Testis (tissue), 2 donors: Measurements from ENCODE around the gene CELSR1.

ENCODE experiments used
- POLR2A ChIP-seq: fragments of 450-650 bp; IDR thresholded peaks from one replicate; pipeline ENCODE4 v1.6.1; 2017; ENCODE audit warnings: antibody characterized with exemption, mild to moderate bottlenecking, moderate library complexity
- TF ChIP-seq, protein P1 (sequence below), 3 experiments: fragments of 450-650 bp in 2 of 3; fragments of 200-600 bp in 1 of 3; sonication (generic) in 1 of 3; IDR thresholded peaks; one replicate each; pipeline ENCODE4 v1.5.1; 2016 to 2019; ENCODE audit warnings: antibody characterized with exemption in 3 of 3, mild to moderate bottlenecking in 2 of 3, moderate library complexity in 1 of 3

GRCh38 chr22:46358766-46359165 lies 178.7 kb downstream of the CELSR1 start:
- no peak for TF ChIP-seq POLR2A
- TF ChIP-seq, protein P1, sequence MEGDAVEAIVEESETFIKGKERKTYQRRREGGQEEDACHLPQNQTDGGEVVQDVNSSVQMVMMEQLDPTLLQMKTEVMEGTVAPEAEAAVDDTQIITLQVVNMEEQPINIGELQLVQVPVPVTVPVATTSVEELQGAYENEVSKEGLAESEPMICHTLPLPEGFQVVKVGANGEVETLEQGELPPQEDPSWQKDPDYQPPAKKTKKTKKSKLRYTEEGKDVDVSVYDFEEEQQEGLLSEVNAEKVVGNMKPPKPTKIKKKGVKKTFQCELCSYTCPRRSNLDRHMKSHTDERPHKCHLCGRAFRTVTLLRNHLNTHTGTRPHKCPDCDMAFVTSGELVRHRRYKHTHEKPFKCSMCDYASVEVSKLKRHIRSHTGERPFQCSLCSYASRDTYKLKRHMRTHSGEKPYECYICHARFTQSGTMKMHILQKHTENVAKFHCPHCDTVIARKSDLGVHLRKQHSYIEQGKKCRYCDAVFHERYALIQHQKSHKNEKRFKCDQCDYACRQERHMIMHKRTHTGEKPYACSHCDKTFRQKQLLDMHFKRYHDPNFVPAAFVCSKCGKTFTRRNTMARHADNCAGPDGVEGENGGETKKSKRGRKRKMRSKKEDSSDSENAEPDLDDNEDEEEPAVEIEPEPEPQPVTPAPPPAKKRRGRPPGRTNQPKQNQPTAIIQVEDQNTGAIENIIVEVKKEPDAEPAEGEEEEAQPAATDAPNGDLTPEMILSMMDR (IDR thresholded peaks at IDR 0.05), result no peak
